ENCODE data around the gene SEMA3E.
"Not testable (repeated sequence)": the region's sequence is repeated elsewhere in the genome, so short reads cannot be mapped to it uniquely, and the experiment has no call there.

Gene SEMA3E

DNA sequence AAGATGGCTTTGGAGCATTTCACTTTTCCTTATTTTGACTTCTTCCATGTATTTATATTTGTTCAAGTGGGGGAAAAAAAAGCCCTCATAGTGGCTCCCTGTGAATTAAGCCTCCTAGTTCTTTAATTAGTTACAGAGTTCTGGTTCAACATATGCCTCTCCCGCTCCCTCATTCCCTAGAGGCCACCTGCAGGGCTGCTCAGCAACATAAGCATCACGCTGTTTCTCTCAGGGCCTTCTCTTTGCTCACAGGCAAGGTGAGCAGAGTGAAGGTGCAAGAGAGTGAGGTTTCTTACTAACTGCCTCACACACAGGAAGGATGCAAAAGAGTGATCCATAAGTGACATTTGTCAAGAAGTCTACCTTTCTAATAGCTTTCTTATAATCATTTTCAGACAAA lies 196.7 kb downstream of the SEMA3E start:
- no peak for DNase-seq (ENCODE audit: low spot score)

DNA sequence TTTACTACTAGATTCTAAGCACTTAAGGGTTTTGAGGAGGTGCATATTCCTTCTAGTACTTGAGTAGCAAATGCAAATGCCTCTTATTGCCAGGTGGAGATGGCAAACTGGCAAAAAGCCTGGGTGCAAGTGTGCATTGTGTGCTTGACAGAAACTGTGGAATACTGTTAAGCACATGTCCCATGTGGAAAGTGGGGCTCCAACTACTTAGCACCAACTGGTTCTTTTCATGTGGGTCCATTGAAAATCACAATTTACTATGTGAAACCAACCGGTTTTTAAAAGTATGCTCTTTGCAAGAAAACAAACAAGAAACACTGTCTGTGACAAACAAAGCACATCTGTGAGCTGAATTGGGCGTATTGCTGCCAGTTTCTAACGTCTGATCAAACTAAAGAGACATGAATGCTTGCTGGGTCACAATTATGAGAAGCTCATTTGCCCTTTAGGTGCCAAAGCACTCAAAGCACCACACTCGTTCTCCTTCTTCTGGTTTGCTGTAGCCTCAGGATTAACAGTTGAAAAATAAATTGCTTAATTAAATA lies 197.4 kb downstream of the SEMA3E start:
- DNase-seq (ENCODE audit: low spot score) = no peak

DNA sequence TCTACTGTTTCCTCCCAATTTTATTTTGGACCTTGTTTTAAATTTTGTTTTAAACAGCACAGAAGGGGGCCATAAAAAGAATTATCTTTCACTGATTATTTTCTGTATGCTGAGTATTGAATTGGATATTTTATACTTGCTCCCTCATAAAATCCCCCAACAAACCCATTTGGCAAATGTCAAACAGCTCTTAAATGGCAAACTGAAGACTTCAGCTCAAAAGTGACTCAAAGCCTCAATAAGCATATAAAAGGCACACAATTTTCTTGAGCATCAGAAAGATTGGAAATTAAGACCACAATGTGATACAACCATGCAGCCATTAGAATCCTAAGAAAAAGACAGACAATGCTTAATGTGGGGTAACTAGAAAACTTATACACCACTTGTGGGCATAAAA lies 199.2 kb downstream of the SEMA3E start:
- no peak for DNase-seq (ENCODE audit: low spot score)

DNA sequence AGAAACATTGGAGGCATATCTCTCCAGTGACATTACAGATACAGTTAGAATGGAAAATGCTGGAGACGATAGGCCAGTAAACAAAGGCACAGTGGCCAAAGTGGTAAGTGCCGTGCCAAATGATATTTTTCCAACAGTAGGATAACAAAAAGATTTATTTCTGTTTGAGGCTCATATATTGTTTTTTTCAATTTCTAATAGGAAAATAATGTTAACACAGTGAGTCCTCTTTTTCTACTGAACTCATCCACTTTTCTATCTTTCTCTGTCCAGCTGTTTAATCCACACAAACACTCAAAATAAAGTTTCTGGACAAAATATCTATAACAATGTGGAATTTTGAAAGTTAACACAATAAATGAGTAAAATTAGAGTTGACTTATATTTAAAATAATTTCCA lies 201.3 kb downstream of the SEMA3E start:
- DNase-seq (ENCODE audit: low spot score) = no peak

GRCh38 chr7:83446102-83446669 lies 202.8 kb downstream of the SEMA3E start:
- no peak for DNase-seq (ENCODE audit: low spot score)

GRCh38 chr7:83442911-83443310 lies 206.0 kb downstream of the SEMA3E start:
- no peak for DNase-seq (ENCODE audit: low spot score)

DNA sequence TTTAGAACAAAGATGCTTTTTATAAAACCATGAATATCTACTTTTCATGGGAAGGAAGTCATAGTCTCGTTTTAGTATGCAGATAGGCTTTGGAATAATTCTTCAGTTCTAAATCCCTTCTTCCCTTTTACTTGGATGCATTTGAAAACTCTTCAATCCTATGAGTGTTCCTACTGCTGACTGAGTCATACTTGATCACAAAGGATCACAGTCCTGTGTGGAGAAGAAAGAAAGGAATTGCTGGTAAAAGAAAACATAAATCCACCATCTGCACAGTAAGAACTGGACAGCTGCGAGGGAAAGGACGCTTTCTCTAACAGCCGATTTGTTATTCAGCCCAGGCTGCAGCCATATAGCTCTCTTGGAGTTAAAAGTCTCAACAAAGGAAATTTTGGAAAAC lies 209.9 kb downstream of the SEMA3E start:
- peak; percentile 76 for DNase-seq (ENCODE audit: low spot score)

DNA sequence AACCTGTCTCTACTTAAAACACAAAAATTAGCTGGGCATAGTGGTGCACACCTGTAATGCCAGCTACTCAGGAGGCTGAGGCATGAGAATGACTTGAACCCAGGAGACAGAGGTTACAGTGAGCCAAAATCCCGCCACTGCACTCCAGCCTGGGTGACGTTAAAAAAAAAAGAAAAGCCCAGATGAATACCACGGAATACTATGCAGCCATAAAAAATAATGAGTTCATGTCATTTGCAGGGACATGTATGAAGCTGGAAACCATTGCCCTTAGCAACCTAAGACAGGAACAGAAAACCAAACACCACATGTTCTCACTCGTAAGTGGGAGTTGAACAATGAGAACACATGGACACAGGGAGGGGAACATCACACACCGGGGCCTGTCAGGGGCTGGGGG lies 218.7 kb downstream of the SEMA3E start:
- DNase-seq (ENCODE audit: low spot score) = not testable (repeated sequence)

DNA sequence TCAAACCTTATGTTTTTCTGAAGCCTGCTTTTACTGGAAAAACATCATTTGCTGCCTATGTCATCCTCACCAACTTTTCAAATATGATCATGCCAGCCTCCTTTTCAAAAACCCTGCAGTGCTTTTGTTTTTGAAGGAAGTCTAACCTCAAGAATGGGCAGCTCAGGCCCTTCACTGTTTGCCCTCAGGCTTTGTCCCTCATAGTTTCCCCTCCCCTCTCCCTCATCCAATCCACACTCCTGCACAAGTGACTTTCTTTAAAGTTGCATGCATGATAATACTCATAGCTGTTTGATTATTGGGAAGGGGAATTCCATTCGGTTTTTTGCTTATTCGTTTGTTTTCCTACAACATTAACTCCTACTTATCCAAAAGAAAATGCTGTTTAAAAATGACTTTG lies 219.4 kb downstream of the SEMA3E start:
- DNase-seq (ENCODE audit: low spot score) = no peak

- DNase-seq (ENCODE audit: low spot score) = no peak
These were observed 221.1 kb downstream of the SEMA3E start for GRCh38 chr7:83427884-83428283.

DNA sequence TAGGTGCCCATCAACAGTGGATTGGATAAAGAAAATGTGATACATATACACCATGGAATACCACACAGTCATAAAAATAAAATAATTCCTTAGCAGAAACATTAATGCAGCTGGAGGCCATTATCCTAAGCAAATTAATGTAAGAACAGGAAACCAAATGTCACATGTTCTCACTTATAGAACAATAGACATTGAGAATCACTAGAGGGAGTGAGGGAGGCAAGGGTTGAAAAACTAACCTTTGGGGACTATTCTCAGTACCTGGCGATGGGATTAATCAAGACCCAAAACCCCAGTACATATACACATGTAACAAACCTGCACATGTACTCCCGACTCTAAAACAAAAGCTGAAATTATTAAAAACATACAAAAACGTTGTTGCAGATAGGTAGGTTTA lies 222.6 kb downstream of the SEMA3E start:
- DNase-seq (ENCODE audit: low spot score) = no peak

DNA sequence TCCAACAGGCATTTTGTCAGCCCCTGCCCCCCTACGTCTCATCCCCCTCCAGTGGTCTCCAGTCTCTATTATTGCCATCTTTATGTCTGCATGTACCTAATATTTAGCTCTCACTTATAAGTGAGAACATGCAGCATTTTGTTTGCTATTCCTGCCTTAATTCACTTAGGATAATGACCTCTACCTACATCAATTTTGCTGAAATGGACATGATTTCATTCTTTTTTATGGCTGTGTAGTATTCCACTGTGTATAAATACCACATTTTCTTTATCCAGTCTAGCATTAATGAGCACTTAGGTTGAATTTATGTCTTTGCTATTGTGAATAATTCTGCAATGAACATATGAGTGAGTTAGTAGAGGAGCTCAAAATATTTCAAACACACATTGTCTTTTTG lies 229.9 kb downstream of the SEMA3E start:
- DNase-seq (ENCODE audit: low spot score) = no peak

DNA sequence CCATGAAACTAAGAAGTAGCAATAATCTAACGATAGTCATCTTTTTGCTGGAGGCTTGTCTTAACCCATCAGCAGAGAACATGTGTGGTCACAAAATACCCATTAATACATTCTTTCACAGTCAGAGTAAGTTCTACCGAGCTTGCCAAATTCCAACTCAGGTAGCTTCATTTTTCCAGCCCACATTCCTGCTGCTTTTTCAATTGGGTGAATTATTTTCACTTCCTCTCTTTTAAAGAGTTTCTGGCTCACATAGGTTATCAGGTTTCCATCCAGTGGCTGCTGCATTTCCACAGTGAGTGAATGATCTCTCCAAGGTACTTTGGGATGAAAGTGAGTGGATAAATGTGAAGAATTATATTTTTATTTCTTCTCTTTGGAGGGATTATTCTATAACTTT lies 233.1 kb downstream of the SEMA3E start:
- no peak for DNase-seq (ENCODE audit: low spot score)

GRCh38 chr7:83414947-83415346 lies 234.0 kb downstream of the SEMA3E start:
- DNase-seq (ENCODE audit: low spot score) = no peak

DNA sequence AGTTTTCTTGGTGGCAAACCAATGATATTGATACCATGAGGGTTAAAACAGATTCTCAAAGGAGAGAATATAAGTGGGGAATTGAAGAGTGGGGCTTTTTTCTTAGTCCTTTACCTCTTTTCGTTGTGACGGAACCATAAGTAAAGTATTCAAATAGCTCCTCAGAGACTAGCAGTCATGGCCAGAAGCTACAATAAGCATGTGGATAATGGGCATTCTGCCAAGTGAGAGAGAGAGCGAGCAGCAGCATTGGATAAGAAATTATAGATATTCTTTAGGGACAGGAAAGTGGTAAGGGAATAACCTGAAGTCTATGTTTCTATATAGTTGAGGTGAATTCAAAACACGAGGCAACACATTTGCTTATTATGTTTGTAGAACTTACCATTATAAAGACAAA lies 235.1 kb downstream of the SEMA3E start:
- DNase-seq (ENCODE audit: low spot score) = peak; percentile 29

DNA sequence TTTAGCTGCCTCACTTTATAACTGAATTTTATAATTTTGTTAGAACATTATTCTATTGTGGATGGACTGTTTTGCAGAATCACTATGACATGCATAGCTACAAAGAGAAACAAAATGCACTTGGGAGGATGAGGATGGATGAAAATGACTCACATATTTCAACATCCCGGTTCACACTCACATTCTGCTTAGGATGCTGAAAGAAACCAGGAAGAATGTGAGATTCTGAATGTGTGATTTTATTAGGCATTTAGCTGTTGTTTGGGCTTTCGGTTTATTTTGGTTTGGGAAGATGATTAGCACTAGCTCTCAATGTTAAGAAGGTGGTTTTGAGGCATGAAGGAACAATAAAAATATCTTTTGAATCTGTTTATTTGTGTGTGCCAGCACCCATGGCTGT lies 235.5 kb downstream of the SEMA3E start:
- no peak for DNase-seq (ENCODE audit: low spot score)

GRCh38 chr7:83410989-83411591 lies 237.8 kb downstream of the SEMA3E start:
- peak; percentile 59 for DNase-seq (ENCODE audit: low spot score)

DNA sequence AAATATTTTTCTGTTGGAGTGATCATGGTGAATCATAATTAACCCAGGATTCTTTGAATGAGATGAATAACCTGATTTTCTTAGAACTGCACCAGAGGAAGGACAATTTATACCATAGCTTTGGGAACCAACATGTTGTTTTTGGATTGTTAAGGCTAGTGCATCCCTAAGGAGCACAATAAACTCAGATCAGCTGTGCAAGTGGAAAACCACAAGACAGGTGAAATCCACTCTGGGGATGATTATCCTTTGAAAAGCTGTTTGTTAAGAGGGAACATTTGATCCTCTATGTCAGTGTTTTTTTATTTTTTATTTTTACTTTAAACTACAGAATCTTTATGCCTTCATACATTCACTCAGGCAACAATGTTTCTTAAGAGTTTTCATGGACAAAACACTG lies 254.2 kb downstream of the SEMA3E start:
- DNase-seq (ENCODE audit: low spot score) = no peak

DNA sequence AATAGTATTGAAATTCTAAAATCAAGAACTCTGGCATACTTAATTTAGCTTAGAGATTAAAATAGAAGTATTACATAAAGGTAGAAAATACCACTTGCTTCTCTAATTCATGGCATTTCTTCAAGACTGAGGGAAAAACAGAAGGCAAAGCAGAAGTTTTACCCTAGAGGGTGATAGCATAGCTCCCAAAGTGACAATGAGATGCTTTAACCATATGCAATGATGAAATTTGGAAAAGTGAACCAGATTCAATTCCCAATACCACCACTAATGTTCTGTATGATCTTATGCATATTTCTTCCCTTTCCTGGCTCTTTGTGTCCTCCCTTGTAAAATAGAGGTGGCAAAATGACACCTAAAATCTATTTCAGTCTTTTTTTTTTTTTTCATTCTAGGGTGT lies 260.5 kb downstream of the SEMA3E start:
- no peak for DNase-seq (ENCODE audit: low spot score)

GRCh38 chr7:83366629-83367028 lies 282.3 kb downstream of the SEMA3E start:
- DNase-seq (ENCODE audit: low spot score) = no peak

- no peak for DNase-seq (ENCODE audit: low spot score)
These were observed 283.2 kb downstream of the SEMA3E start for GRCh38 chr7:83365746-83366145.

- no peak for DNase-seq (ENCODE audit: low spot score)
These were observed 285.9 kb downstream of the SEMA3E start for GRCh38 chr7:83362871-83363550.

- DNase-seq (ENCODE audit: low spot score) = no peak
These were observed 289.8 kb downstream of the SEMA3E start for GRCh38 chr7:83359108-83359507.

GRCh38 chr7:83355143-83355542 lies 293.8 kb downstream of the SEMA3E start:
- DNase-seq (ENCODE audit: low spot score) = no peak

All from COLO829 (cell line).